LoVo (cell line): ENCODE measurements around the gene IFT81.
"Not testable (repeated sequence)": the region's sequence is repeated elsewhere in the genome, so short reads cannot be mapped to it uniquely, and the experiment has no call there.

Source experiments
- DNase-seq: peaks from one replicate; pipeline ENCODE4 v3.0.0-alpha.2; 2016; ENCODE audit warnings: low spot score

IFT81 gene

GRCh38 chr12:110205931-110206330, 81.8 kb downstream of the IFT81 start:
- no peak for DNase-seq

GRCh38 chr12:110211639-110212536, 87.7 kb downstream of the IFT81 start:
- DNase-seq, result not testable (repeated sequence)

- no peak for DNase-seq
Observed at GRCh38 chr12:110217996-110218674, 94.0 kb downstream of the IFT81 start.

DNA sequence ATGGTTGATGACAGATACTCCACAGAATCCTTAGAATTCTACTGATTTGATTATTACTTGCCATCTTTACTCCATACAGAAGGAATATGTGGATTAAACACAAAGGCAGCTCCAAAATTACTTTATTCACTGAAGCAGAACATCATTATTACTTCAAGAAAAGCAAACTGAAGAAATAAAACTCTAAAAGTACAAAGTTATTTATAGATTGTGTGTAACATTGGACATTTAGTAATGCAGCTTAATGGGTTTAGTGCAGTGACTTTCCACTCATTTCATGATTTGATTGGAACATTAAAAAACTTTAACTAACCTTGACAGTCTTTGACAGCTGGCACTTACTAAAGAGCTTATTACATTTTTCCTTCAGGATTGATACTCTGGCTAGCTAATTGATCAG, 97.9 kb downstream of the IFT81 start:
- DNase-seq, result no peak

- no peak for DNase-seq
Observed at GRCh38 chr12:110222433-110222832, 98.3 kb downstream of the IFT81 start.

- DNase-seq, result no peak
Observed at GRCh38 chr12:110223777-110224378, 99.7 kb downstream of the IFT81 start.

- peak; percentile 45 for DNase-seq
Observed at GRCh38 chr12:110224379-110225304, 100.5 kb downstream of the IFT81 start.

- DNase-seq, result no peak
Observed at GRCh38 chr12:110227138-110227537, 103.0 kb downstream of the IFT81 start.

DNA sequence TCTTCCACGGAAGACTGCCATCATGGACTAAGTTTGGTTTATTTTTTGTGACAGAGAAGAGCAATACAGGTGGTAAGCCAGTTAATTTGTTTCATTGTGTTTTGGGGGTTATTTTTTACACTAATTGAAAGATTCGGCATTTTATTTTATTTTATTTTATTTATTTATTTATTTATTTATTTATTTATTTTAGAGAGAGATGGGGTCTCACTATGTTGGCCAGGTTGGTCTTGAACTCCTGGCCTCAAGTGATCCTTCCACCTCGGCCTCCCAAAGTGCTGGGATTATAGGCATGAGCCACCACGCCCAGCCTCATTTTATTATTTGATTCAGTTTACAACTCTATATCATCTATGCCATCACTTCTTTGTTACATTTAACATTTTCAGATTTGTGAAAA, 104.2 kb downstream of the IFT81 start:
- not testable (repeated sequence) for DNase-seq

DNA sequence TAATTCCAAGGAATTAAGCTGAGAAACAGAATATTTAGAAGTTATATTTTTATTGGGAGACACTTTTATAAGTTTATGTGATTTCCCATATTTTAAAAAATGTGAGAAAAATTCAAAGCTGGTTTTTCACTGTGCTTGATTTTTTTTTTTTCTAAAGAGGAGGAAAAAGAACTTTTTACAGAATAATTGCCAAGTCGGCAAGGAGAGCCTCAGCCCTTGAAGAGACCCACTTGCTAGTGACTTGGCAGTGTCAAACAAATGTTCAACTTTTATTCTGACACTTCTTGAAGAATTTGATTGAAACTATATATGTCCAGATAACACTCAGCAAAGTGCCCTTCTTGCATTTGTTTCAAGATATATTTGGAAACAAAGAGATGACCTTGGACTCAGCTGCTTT, 104.6 kb downstream of the IFT81 start:
- no peak for DNase-seq

- DNase-seq, result no peak
Observed at GRCh38 chr12:110229409-110229808, 105.3 kb downstream of the IFT81 start.

- no peak for DNase-seq
Observed at GRCh38 chr12:110230655-110231054, 106.5 kb downstream of the IFT81 start.

DNA sequence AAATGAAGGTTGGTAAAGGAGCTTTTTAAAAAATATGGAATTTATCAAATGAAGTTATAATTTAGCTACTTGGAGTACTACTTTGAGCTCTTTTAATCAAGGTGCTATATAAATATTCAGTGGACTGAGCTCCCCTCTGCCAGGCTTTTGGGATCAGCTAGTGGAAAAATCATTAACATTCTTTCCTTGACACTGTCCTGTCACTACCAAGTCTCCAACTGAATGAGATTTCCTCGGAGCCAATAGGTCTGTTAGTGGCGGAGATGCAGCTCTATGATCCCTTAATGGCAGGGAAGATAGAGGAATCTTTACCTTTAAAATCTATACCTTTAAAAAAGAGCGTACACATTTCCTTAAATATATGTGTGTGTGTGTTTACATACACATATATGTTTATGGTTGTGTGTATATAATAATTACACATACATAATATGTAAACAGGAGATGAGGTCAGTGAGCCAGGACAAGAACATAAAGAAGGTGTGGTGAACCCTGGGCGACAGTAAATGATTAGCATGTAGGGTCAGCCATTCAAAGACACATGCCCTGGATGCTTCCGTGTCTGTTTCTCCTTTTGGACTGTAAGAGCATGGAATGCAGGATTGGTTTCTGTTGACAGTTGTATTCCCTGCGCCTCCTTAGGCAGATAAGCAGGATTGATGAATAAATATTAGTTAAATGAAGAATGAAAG, 109.2 kb downstream of the IFT81 start:
- no peak for DNase-seq

DNA sequence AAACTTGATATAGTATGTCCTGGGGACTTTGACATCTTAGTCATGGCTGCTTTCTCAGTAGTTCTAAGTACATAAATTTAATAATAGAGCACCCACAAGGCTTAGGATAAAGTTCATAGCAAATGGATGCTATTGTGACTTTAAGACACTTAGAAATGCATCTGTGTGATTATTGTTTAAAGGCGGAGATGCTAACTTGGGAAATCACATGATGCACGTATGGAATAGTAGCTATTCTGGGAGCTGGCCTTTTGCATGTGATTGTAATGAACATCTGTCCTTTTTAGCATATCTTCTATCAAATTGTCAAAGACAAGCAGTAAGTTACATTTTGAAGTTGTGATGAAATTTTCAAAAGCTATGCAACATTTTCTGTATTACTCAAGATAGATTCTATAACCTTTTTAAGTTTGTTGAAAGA, 110.2 kb downstream of the IFT81 start:
- DNase-seq, result no peak

DNA sequence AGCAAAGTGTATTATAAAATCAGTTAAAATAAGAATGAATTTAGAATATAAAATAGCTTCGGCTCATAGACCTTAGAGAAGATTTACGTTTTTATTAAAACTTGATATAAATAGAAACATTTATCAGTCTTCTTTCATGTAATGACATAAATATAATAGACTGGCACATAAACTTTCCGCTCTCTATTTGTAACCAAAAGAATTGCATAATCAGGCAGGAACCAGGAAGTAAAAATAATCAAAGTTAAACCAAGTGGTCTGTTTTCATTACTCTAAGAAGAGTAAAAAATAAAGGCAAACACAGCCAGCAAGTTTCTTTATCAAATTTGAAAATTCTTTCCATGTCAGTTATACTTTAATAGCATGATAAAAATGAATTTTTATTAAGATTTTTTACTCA, 110.6 kb downstream of the IFT81 start:
- DNase-seq, result peak; percentile 52

GRCh38 chr12:110235383-110235782, 111.2 kb downstream of the IFT81 start:
- no peak for DNase-seq

- no peak for DNase-seq
Observed at GRCh38 chr12:110243227-110243626, 119.1 kb downstream of the IFT81 start.

DNA sequence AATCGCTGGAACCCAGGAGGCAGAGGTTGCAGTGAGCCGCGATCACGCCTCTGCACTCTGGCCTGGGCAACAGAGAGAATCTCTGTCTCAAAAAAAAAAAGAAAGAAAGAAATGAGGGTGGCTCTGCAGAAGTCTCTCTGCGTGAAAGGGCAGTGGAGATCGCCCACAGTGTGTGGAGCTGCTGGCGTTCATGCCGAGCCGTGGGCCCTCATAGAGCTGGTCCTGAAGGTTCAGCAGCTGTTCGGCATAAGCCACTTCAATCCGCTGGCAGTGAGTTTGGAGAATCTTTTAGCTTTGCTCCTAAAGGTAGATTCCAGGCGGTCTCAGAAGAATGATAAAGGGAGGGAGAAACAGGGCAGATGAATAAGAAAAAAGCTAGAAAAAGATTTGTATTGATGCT, 120.2 kb downstream of the IFT81 start:
- no peak for DNase-seq

- no peak for DNase-seq
Observed at GRCh38 chr12:110244829-110245228, 120.7 kb downstream of the IFT81 start.

- DNase-seq, result no peak
Observed at GRCh38 chr12:110245369-110245772, 121.2 kb downstream of the IFT81 start.

GRCh38 chr12:110246636-110247339, 122.6 kb downstream of the IFT81 start:
- DNase-seq, result no peak
